HepG2 (cell line): ENCODE data around the gene TIMM44. TPM values are rescaled to one million over a fixed set of nuclear protein-coding genes. Genes with fewer than 3 reads are reported as not detected.
A peak's percentile ranks its signal among the peaks of the same experiment; 100 is the strongest.

ENCODE experiments used
- BHLHE40 ChIP-seq: IDR thresholded peaks from 2 replicates; pipeline ENCODE4 v1.6.1; 2011; ENCODE audit warnings: low read length, improper control_type of control experiment
- CBX1 ChIP-seq: IDR thresholded peaks from one replicate; pipeline ENCODE4 v1.6.1; 2016; ENCODE audit warnings: antibody characterized with exemption, low read depth
- CCAR2 ChIP-seq: fragments of 200-400 bp; formaldehyde crosslinking; optimal IDR thresholded peaks from 2 replicates; pipeline ENCODE3; 2018; ENCODE audit warnings: low read depth, mild to moderate bottlenecking, low read length, moderate library complexity
- FOXK1 ChIP-seq: sonication (generic); formaldehyde crosslinking; IDR thresholded peaks from 2 replicates; pipeline ENCODE4 v1.4.0; 2020; ENCODE audit warnings: low read depth, missing genetic modification reagents, borderline replicate concordance
- HES4 ChIP-seq: sonication (generic); formaldehyde crosslinking; IDR thresholded peaks from 2 replicates; pipeline ENCODE4 v1.9.0; 2021; ENCODE audit warnings: mild to moderate bottlenecking, missing genetic modification reagents, borderline replicate concordance
- HMGXB4 ChIP-seq, 2 experiments: sonication (generic) in 1 of 2; formaldehyde crosslinking in 1 of 2; IDR thresholded peaks; 2 replicates each; pipeline versions ENCODE4 v1.4.0 to v1.6.1; 2018 to 2020; ENCODE audit warnings: missing genetic modification reagents in 2 of 2, borderline replicate concordance in 1 of 2, low read depth in 1 of 2, mild to moderate bottlenecking in 1 of 2, missing biosample characterization in 1 of 2
- MXD3 ChIP-seq: IDR thresholded peaks from 2 replicates; pipeline ENCODE4 v1.6.1; 2016; ENCODE audit warnings: mild to moderate bottlenecking, missing biosample characterization, missing genetic modification reagents
- NFYC ChIP-seq: IDR thresholded peaks from 2 replicates; pipeline ENCODE4 v1.6.1; 2016; ENCODE audit warnings: missing genetic modification reagents, missing compliant biosample characterization
- SIX4 ChIP-seq: sonication (generic); formaldehyde crosslinking; IDR thresholded peaks from 2 replicates; pipeline ENCODE4 v1.4.0; 2020; ENCODE audit warnings: missing genetic modification reagents
- TEAD3 ChIP-seq: optimal IDR thresholded peaks from 2 replicates; pipeline ENCODE3; 2016; ENCODE audit warnings: borderline replicate concordance
- ZFP91 ChIP-seq: sonication (generic); formaldehyde crosslinking; IDR thresholded peaks from 2 replicates; pipeline ENCODE4 v1.9.0; 2022; ENCODE audit warnings: missing genetic modification reagents, mild to moderate bottlenecking, borderline replicate concordance
- ZNF331 ChIP-seq: sonication (generic); formaldehyde crosslinking; IDR thresholded peaks from 2 replicates; pipeline ENCODE4 v1.4.0; 2020; ENCODE audit warnings: missing genetic modification reagents
- ZNF407 ChIP-seq: sonication (generic); formaldehyde crosslinking; IDR thresholded peaks from one replicate; pipeline ENCODE4 v1.5.1; 2020; ENCODE audit warnings: mild to moderate bottlenecking, missing genetic modification reagents; ENCODE audit errors: not compliant biosample characterization
- ZNF652 ChIP-seq: IDR thresholded peaks from 2 replicates; pipeline ENCODE4 v1.6.1; 2016; ENCODE audit warnings: low read depth, borderline replicate concordance
- ZNF674 ChIP-seq: sonication (generic); formaldehyde crosslinking; IDR thresholded peaks from 2 replicates; pipeline ENCODE4 v1.5.0; 2020; ENCODE audit warnings: low read depth, mild to moderate bottlenecking, missing genetic modification reagents
- ZNF75D ChIP-seq: sonication (generic); formaldehyde crosslinking; IDR thresholded peaks from 2 replicates; pipeline ENCODE4 v1.8.1; 2023; ENCODE audit warnings: missing genetic modification reagents, mild to moderate bottlenecking, borderline replicate concordance
- ZSCAN20 ChIP-seq: sonication (generic); formaldehyde crosslinking; IDR thresholded peaks from 2 replicates; pipeline ENCODE4 v1.4.0; 2020; ENCODE audit warnings: missing genetic modification reagents, mild to moderate bottlenecking, borderline replicate concordance
- polyA plus RNA-seq, 8 experiments: library from polyadenylated mRNA; depleted of rRNA in 3 of 8; stranded (reverse) in 7 of 8; unstranded in 1 of 8; fragments of >200 nt; fragmentation: Illumina TruSeq in 4 of 8; extraction: Trizol in 4 of 8; gene quantifications; 2 replicates each; pipeline versions ENCODE4 v1.2.1 to v1.2.3, GENCODE V29; 2011 to 2016; ENCODE audit warnings: low read depth in 4 of 8, missing spikeins in 1 of 8, mixed read lengths in 1 of 8; ENCODE audit not compliant: insufficient read depth in 1 of 8
- total RNA-seq, 5 experiments: library from RNA; depleted of rRNA; stranded (reverse); fragments of >200 nt; fragmentation: Illumina TruSeq; extraction: Trizol; gene quantifications; 2 replicates each; pipeline ENCODE4 v1.2.3, GENCODE V29; 2016; ENCODE audit warnings: low read depth in 1 of 5

Gene TIMM44
- total and polyA plus RNA-seq, 2 of the 13 experiments (the other 11 are each of a cell fraction or from before 2014, with no cell fraction given): 42.9 to 72.6 TPM

GRCh38 chr19:7918615-7919421 is 24.6 kb downstream of the TIMM44 start (continued):
- TF ChIP-seq ZNF407: peak; percentile 31
- TF ChIP-seq BHLHE40: no peak
- TF ChIP-seq ZNF652 (CRISPR knock-in tag): no peak
- TF ChIP-seq MXD3 (CRISPR knock-in tag): no peak
- TF ChIP-seq ZFP91 (CRISPR knock-in tag): no peak
- TF ChIP-seq ZSCAN20 (CRISPR knock-in tag): no peak
- TF ChIP-seq ZNF75D: no peak
- TF ChIP-seq SIX4 (CRISPR knock-in tag): no peak
- TF ChIP-seq TEAD3 (CRISPR knock-in tag): peak; percentile 37
- no peak for TF ChIP-seq HES4
- no peak for TF ChIP-seq NFYC (CRISPR knock-in tag)
- no peak for TF ChIP-seq ZNF674 (CRISPR knock-in tag)
- no peak for TF ChIP-seq CCAR2
- TF ChIP-seq HMGXB4 (CRISPR knock-in tag; IDR thresholded peaks at IDR 0.05; ENCODE audit: borderline replicate concordance in 1 of 2, low read depth in 1 of 2): peak in 1 of 2 experiments; percentile 36; a peak in 2 of 4 replicates
- TF ChIP-seq FOXK1 (CRISPR knock-in tag): no peak
- TF ChIP-seq CBX1: no peak
- peak; percentile 16; the same call in 1 of the 2 replicates for TF ChIP-seq ZNF331 (CRISPR knock-in tag)
